ENCODE measurements around the gene CDC23.

DNA sequence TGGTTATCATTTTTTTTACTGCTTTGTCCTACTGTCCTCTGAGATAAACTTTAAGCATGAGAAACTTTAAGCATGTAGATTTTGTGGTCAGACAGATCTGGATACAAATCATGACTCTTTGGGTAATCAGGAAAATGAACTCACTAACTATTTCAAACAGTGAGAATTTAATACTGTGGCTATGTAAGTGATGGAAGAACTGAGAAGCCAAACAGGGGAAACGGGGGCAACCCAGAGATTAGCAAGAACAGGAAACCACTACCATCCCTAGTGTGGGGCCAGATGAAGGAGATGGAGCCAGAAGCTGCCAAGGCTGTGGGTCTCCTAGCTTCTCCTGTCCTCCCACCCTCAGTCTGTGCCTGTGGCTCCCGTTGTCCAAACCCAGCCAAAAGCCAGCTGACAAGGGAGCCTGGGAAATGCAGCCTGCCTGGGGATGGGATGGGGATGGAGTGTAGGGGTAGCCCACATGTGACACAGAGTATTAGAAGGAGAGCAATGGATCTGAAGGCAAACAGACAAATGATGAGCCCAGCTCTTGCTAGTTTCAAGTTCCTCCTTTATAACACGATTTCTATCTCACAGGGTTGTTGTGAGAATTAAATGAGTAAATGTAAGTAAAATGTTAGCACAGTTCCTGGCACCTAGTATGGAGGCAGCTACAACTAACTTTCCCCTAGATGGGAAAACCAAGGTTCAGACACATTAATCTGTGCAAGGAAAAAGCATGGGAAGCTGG is 27.7 kb upstream of the CDC23 start:
- TF ChIP-seq POLR2A (IDR thresholded peaks at IDR 0.05), result no peak
- no peak for TF ChIP-seq CTCF (IDR thresholded peaks at IDR 0.05)
